ENCODE measurements around the gene SP140.

SP140 gene

GRCh38 chr2:230321031-230321430 is 95.5 kb downstream of the SP140 start:
- no peaks in the 10 kb centered on the region for H3K36me3 ChIP-seq (ENCODE audit: control insufficient read depth, low read depth, low read length)
- peaks cover 5% of the 10 kb centered on the region for H3K9me3 ChIP-seq (ENCODE audit: control insufficient read depth, low read depth, low read length)
- no peak overlapping the region for H3K9ac ChIP-seq (ENCODE audit: low read length)
- H3K27ac ChIP-seq (ENCODE audit: low read length), result no peak overlapping the region
- no peak overlapping the region for H3K4me3 ChIP-seq (ENCODE audit: low read length)
- H3K4me1 ChIP-seq (ENCODE audit: control insufficient read depth, low read depth, low read length), result no peaks in the 10 kb centered on the region
- no peaks in the 10 kb centered on the region for H3K27me3 ChIP-seq (ENCODE audit: control insufficient read depth, insufficient read depth, low read length)

GRCh38 chr2:230322561-230323384 is 97.2 kb downstream of the SP140 start:
- Histone ChIP-seq H3K9ac (ENCODE audit: low read length) (no peak overlapping the region), H3K27ac (ENCODE audit: low read length) (no peak overlapping the region)

GRCh38 chr2:230323385-230324106 is 98.0 kb downstream of the SP140 start:
- Histone ChIP-seq H3K9ac (ENCODE audit: low read length) (no peak overlapping the region), H3K27me3 (ENCODE audit: control insufficient read depth, insufficient read depth, low read length) (no peaks in the 10 kb centered on the region), H3K4me3 (ENCODE audit: low read length) (no peak overlapping the region), H3K9me3 (ENCODE audit: control insufficient read depth, low read depth, low read length) (peaks cover 5% of the 10 kb centered on the region), H3K36me3 (ENCODE audit: control insufficient read depth, low read depth, low read length) (no peaks in the 10 kb centered on the region), H3K4me1 (ENCODE audit: control insufficient read depth, low read depth, low read length) (no peaks in the 10 kb centered on the region), H3K27ac (ENCODE audit: low read length) (no peak overlapping the region)

More at GRCh38 chr2:230322561-230323384, 97.2 kb downstream of the SP140 start:
- H3K9me3 ChIP-seq (ENCODE audit: control insufficient read depth, low read depth, low read length), result peaks cover 5% of the 10 kb centered on the region
- H3K4me1 ChIP-seq (ENCODE audit: control insufficient read depth, low read depth, low read length), result no peaks in the 10 kb centered on the region
- H3K4me3 ChIP-seq (ENCODE audit: low read length), result no peak overlapping the region
- no peaks in the 10 kb centered on the region for H3K27me3 ChIP-seq (ENCODE audit: control insufficient read depth, insufficient read depth, low read length)
- H3K36me3 ChIP-seq (ENCODE audit: control insufficient read depth, low read depth, low read length), result no peaks in the 10 kb centered on the region

- peaks cover 5% of the 10 kb centered on the region for H3K9me3 ChIP-seq (ENCODE audit: control insufficient read depth, low read depth, low read length)
- H3K27me3 ChIP-seq (ENCODE audit: control insufficient read depth, insufficient read depth, low read length), result no peaks in the 10 kb centered on the region
- no peak overlapping the region for H3K27ac ChIP-seq (ENCODE audit: low read length)
- no peak overlapping the region for H3K4me3 ChIP-seq (ENCODE audit: low read length)
- no peak overlapping the region for H3K9ac ChIP-seq (ENCODE audit: low read length)
- no peaks in the 10 kb centered on the region for H3K4me1 ChIP-seq (ENCODE audit: control insufficient read depth, low read depth, low read length)
- H3K36me3 ChIP-seq (ENCODE audit: control insufficient read depth, low read depth, low read length), result no peaks in the 10 kb centered on the region
Measured at GRCh38 chr2:230324503-230324902, 99.0 kb downstream of the SP140 start.

- Histone ChIP-seq H3K4me3 (ENCODE audit: low read length) (no peak overlapping the region), H3K9ac (ENCODE audit: low read length) (no peak overlapping the region), H3K27me3 (ENCODE audit: control insufficient read depth, insufficient read depth, low read length) (no peaks in the 10 kb centered on the region), H3K9me3 (ENCODE audit: control insufficient read depth, low read depth, low read length) (peaks cover 5% of the 10 kb centered on the region), H3K36me3 (ENCODE audit: control insufficient read depth, low read depth, low read length) (no peaks in the 10 kb centered on the region), H3K27ac (ENCODE audit: low read length) (no peak overlapping the region), H3K4me1 (ENCODE audit: control insufficient read depth, low read depth, low read length) (no peaks in the 10 kb centered on the region)
Measured at GRCh38 chr2:230325316-230326243, 100.0 kb downstream of the SP140 start.

- Histone ChIP-seq H3K9me3 (ENCODE audit: control insufficient read depth, low read depth, low read length) (peaks cover 5% of the 10 kb centered on the region), H3K36me3 (ENCODE audit: control insufficient read depth, low read depth, low read length) (no peaks in the 10 kb centered on the region), H3K4me1 (ENCODE audit: control insufficient read depth, low read depth, low read length) (no peaks in the 10 kb centered on the region), H3K27me3 (ENCODE audit: control insufficient read depth, insufficient read depth, low read length) (no peaks in the 10 kb centered on the region), H3K27ac (ENCODE audit: low read length) (no peak within 1 kb of the TSS), H3K9ac (ENCODE audit: low read length) (no peak within 1 kb of the TSS), H3K4me3 (ENCODE audit: low read length) (no peak within 1 kb of the TSS)
Measured at GRCh38 chr2:230326453-230327417, 101.2 kb downstream of the SP140 start, which contains the start of gene SP140L. Gene SP140L (plus strand): TSS chr2:230327193. CDS start chr2:230327270, 77 bp downstream.

GRCh38 chr2:230327418-230328154 is 102.0 kb downstream of the SP140 start:
- H3K27me3 ChIP-seq (ENCODE audit: control insufficient read depth, insufficient read depth, low read length), result no peaks in the 10 kb centered on the region
- H3K9me3 ChIP-seq (ENCODE audit: control insufficient read depth, low read depth, low read length), result peaks cover 2% of the 10 kb centered on the region
- no peaks in the 10 kb centered on the region for H3K4me1 ChIP-seq (ENCODE audit: control insufficient read depth, low read depth, low read length)
- no peak overlapping the region for H3K27ac ChIP-seq (ENCODE audit: low read length)
- H3K9ac ChIP-seq (ENCODE audit: low read length), result no peak overlapping the region
- no peaks in the 10 kb centered on the region for H3K36me3 ChIP-seq (ENCODE audit: control insufficient read depth, low read depth, low read length)
- H3K4me3 ChIP-seq (ENCODE audit: low read length), result no peak overlapping the region

- no peaks in the 10 kb centered on the region for H3K36me3 ChIP-seq (ENCODE audit: control insufficient read depth, low read depth, low read length)
- no peak overlapping the region for H3K9ac ChIP-seq (ENCODE audit: low read length)
- no peaks in the 10 kb centered on the region for H3K4me1 ChIP-seq (ENCODE audit: control insufficient read depth, low read depth, low read length)
- H3K4me3 ChIP-seq (ENCODE audit: low read length), result no peak overlapping the region
- no peaks in the 10 kb centered on the region for H3K27me3 ChIP-seq (ENCODE audit: control insufficient read depth, insufficient read depth, low read length)
- no peak overlapping the region for H3K27ac ChIP-seq (ENCODE audit: low read length)
- no peaks in the 10 kb centered on the region for H3K9me3 ChIP-seq (ENCODE audit: control insufficient read depth, low read depth, low read length)
Measured at GRCh38 chr2:230328155-230328458, 102.6 kb downstream of the SP140 start.

- Histone ChIP-seq H3K4me3 (ENCODE audit: low read length) (no peak overlapping the region), H3K4me1 (ENCODE audit: control insufficient read depth, low read depth, low read length) (no peaks in the 10 kb centered on the region), H3K27ac (ENCODE audit: low read length) (no peak overlapping the region), H3K36me3 (ENCODE audit: control insufficient read depth, low read depth, low read length) (no peaks in the 10 kb centered on the region), H3K27me3 (ENCODE audit: control insufficient read depth, insufficient read depth, low read length) (no peaks in the 10 kb centered on the region), H3K9me3 (ENCODE audit: control insufficient read depth, low read depth, low read length) (no peaks in the 10 kb centered on the region), H3K9ac (ENCODE audit: low read length) (no peak overlapping the region)
Measured at GRCh38 chr2:230329946-230330605, 104.5 kb downstream of the SP140 start.

GRCh38 chr2:230330725-230331124 is 105.2 kb downstream of the SP140 start:
- no peaks in the 10 kb centered on the region for H3K4me1 ChIP-seq (ENCODE audit: control insufficient read depth, low read depth, low read length)
- no peaks in the 10 kb centered on the region for H3K27me3 ChIP-seq (ENCODE audit: control insufficient read depth, insufficient read depth, low read length)
- no peak overlapping the region for H3K4me3 ChIP-seq (ENCODE audit: low read length)
- no peak overlapping the region for H3K9ac ChIP-seq (ENCODE audit: low read length)
- H3K27ac ChIP-seq (ENCODE audit: low read length), result no peak overlapping the region
- no peaks in the 10 kb centered on the region for H3K36me3 ChIP-seq (ENCODE audit: control insufficient read depth, low read depth, low read length)
- H3K9me3 ChIP-seq (ENCODE audit: control insufficient read depth, low read depth, low read length), result no peaks in the 10 kb centered on the region

Measured in iPS-18a (cell line).